OCI-LY7 (cell line): ENCODE results near the gene LPIN3. TPM values are rescaled to one million over a fixed set of nuclear protein-coding genes. Genes with fewer than 3 reads are reported as not detected.
A peak's percentile ranks its signal among the peaks of the same experiment; 100 is the strongest.

ENCODE experiments used
- BruUV-seq: library from RNA; stranded (reverse); fragments of 400-500 nt; replicated peaks from 2 replicates; lab custom pipeline; 2021; lab: Mats Ljungman, UMichigan
- CTCF ChIA-PET: fragments of 300-600 bp; sonication (Branson Sonifier 250); formaldehyde crosslinking; loops from one replicate; lab custom pipeline; 2022; ENCODE audit warnings: antibody characterized with exemption; ENCODE audit not compliant: unreplicated experiment; lab: Charles Lee
- POLR2A ChIA-PET: fragments of 300-600 bp; sonication (Branson Sonifier 250); formaldehyde crosslinking; loops from one replicate; lab custom pipeline; 2022; ENCODE audit warnings: antibody characterized with exemption; lab: Charles Lee
- DNase-seq: peaks from one replicate; pipeline ENCODE4 v3.0.0-alpha.2; 2015; ENCODE audit warnings: low spot score
- H2AFZ ChIP-seq: fragments of 200-600 bp; sonication (generic), shearing (Covaris generic); 2 replicates; pipeline ENCODE4 v1.6.1; 2014; ENCODE audit warnings: mild to moderate bottlenecking, antibody characterized with exemption, low read length, moderate library complexity
- H3K27ac ChIP-seq: fragments of 200-600 bp; sonication (generic); 2 replicates; pipeline ENCODE4 v1.5.1; 2014; ENCODE audit warnings: mixed run types, low read depth, mild to moderate bottlenecking, moderate library complexity, low read length, inconsistent platforms; ENCODE audit not compliant: poor library complexity, severe bottlenecking
- H3K36me3 ChIP-seq: fragments of 200-600 bp; sonication (generic); 2 replicates; pipeline ENCODE4 v1.6.1; 2014; ENCODE audit warnings: mild to moderate bottlenecking, antibody characterized with exemption, low read length, moderate library complexity, mixed read lengths; ENCODE audit not compliant: insufficient read depth
- H3K4me1 ChIP-seq: fragments of 200-600 bp; sonication (generic); 2 replicates; pipeline ENCODE4 v1.5.1; 2014; ENCODE audit warnings: mild to moderate bottlenecking, low read length; ENCODE audit not compliant: insufficient read depth, poor library complexity, severe bottlenecking
- H3K4me2 ChIP-seq: fragments of 200-600 bp; sonication (generic); 2 replicates; pipeline ENCODE4 v1.6.1; 2014; ENCODE audit warnings: mild to moderate bottlenecking, low read length
- H3K4me3 ChIP-seq: fragments of 200-600 bp; sonication (generic); 2 replicates; pipeline ENCODE4 v1.5.1; 2014; ENCODE audit warnings: mild to moderate bottlenecking, low read depth, low read length; ENCODE audit not compliant: poor library complexity, severe bottlenecking
- H3K79me2 ChIP-seq: fragments of 200-600 bp; sonication (generic); 2 replicates; pipeline ENCODE4 v1.6.1; 2016; ENCODE audit warnings: low read depth, mild to moderate bottlenecking, low read length, moderate library complexity, mixed read lengths; ENCODE audit not compliant: insufficient read depth
- H3K9me2 ChIP-seq: fragments of 200-600 bp; sonication (generic); 2 replicates; pipeline ENCODE4 v1.6.1; 2016; ENCODE audit warnings: mild to moderate bottlenecking, low read length, mixed read lengths; ENCODE audit not compliant: insufficient read depth
- H3K9me3 ChIP-seq: fragments of 200-600 bp; sonication (generic); 2 replicates; pipeline ENCODE4 v1.6.1; 2014; ENCODE audit warnings: mild to moderate bottlenecking, mixed run types, low read length, mixed read lengths
- H4K20me1 ChIP-seq: fragments of 200-600 bp; sonication (generic); 2 replicates; pipeline ENCODE4 v1.6.1; 2014; ENCODE audit warnings: mild to moderate bottlenecking, antibody characterized with exemption, low read length, moderate library complexity, mixed read lengths; ENCODE audit not compliant: insufficient read depth
- EZH2phosphoT487 ChIP-seq: fragments of 200-600 bp; sonication (generic); IDR thresholded peaks from 2 replicates; pipeline ENCODE4 v1.6.1; 2018; ENCODE audit warnings: low read depth, borderline replicate concordance, mild to moderate bottlenecking, mixed run types, antibody characterized with exemption, low read length, moderate library complexity, mixed read lengths
- intact Hi-C: fragments of 100-400 bp; cut with micrococcal nuclease; formaldehyde crosslinking; loops from one replicate; pipeline ENCODE4 v1.10.0; 2022; ENCODE audit not compliant: unreplicated experiment
- total RNA-seq, 2 experiments: library from RNA; depleted of rRNA in 1 of 2; stranded (reverse); fragments of >200 nt in 1 of 2; shearing (Covaris generic) in 1 of 2; gene quantifications; 2 replicates each; pipeline ENCODE4 v1.2.3, GENCODE V29; 2014 to 2022
- TF ChIP-seq, protein P1 (sequence below): fragments of 200-600 bp; sonication (generic); conservative IDR thresholded peaks from 2 replicates; pipeline ENCODE4 v1.5.1; 2014; ENCODE audit warnings: mild to moderate bottlenecking, antibody characterized with exemption, low read length, moderate library complexity, mixed read lengths

The LPIN3 gene
- total RNA-seq, 2 experiments from 2014 or later = 0.19 to 2.1 TPM

DNA sequence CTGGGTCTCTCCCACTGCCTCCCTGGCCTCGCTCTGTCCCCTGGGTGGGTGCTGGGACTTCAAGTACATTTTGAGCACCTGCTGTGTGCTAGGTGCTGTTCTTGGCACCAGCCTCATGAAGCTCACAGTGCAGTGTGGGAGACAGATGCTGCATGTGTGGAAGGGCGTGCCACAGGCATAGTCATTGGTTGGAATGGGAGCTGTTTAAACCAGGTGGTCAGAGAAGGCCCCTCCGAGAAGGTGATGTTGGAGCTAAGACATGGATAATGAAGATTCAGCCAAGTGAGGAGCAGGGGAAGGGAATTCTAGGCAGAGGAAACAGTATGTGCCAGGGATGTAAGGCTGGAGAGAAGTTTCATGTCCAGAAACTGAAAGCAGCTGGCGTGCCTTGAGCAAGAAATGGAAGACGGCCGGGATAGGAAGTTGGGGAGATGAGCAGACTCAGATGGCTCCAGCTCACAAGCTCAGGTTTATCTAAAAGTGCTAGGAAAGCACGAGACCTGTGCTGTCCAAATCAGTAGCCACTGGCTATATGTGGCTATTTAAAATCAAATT, 9.9 kb downstream of the LPIN3 start:
- intact Hi-C loops = no loop called here
- Histone ChIP-seq H3K79me2 (no peaks in the 10 kb centered on the region), H3K27ac (no peak overlapping the region), H3K4me2 (no peak overlapping the region), H4K20me1 (no peaks in the 10 kb centered on the region), H2AFZ (no peak overlapping the region), H3K4me1 (no peaks in the 10 kb centered on the region), H3K36me3 (no peaks in the 10 kb centered on the region), H3K9me2 (no peaks in the 10 kb centered on the region), H3K9me3 (no peaks in the 10 kb centered on the region), H3K4me3 (no peak overlapping the region)
- CTCF ChIA-PET = interaction anchor here (0.7 kb wide), 1 partner anchor 12 kb away, joined by 9 read pairs; no protein-coding TSS in a partner anchor
- no TSS peak for BruUV-seq
- TF ChIP-seq EZH2phosphoT487 = no peak
- TF ChIP-seq, protein P1, sequence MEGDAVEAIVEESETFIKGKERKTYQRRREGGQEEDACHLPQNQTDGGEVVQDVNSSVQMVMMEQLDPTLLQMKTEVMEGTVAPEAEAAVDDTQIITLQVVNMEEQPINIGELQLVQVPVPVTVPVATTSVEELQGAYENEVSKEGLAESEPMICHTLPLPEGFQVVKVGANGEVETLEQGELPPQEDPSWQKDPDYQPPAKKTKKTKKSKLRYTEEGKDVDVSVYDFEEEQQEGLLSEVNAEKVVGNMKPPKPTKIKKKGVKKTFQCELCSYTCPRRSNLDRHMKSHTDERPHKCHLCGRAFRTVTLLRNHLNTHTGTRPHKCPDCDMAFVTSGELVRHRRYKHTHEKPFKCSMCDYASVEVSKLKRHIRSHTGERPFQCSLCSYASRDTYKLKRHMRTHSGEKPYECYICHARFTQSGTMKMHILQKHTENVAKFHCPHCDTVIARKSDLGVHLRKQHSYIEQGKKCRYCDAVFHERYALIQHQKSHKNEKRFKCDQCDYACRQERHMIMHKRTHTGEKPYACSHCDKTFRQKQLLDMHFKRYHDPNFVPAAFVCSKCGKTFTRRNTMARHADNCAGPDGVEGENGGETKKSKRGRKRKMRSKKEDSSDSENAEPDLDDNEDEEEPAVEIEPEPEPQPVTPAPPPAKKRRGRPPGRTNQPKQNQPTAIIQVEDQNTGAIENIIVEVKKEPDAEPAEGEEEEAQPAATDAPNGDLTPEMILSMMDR = no peak
- POLR2A ChIA-PET = no interaction called here
- no peak for DNase-seq

DNA sequence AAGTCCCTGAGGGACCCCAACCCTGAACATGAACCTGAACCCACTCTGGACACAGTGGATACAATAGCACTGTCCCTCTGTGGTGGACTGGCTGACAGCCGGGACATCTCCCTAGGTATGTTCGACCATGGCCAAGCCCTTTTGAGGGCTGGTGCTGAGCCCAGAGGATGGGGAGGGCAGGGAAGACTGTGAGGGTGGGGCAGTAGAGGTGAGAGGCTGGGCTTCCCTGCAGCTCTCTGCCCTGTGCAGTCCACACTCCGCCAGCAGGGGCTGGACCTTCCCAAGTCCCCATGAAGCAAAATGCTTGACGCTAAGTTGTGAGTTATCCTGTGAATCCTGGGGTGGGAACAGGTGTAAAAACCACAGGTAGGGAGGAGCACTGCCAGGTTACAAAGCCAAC, 11.5 kb downstream of the LPIN3 start:
- Histone ChIP-seq H3K27ac (no peak overlapping the region), H3K9me2 (no peaks in the 10 kb centered on the region), H3K36me3 (no peaks in the 10 kb centered on the region), H4K20me1 (no peaks in the 10 kb centered on the region), H3K79me2 (no peaks in the 10 kb centered on the region), H3K4me3 (no peak overlapping the region), H3K4me1 (no peaks in the 10 kb centered on the region), H2AFZ (no peak overlapping the region), H3K9me3 (no peaks in the 10 kb centered on the region), H3K4me2 (no peak overlapping the region)
- POLR2A ChIA-PET = no interaction called here
- DNase-seq = no peak
- TF ChIP-seq, protein P1 = no peak
- TF ChIP-seq EZH2phosphoT487 = no peak
- no TSS peak for BruUV-seq
- CTCF ChIA-PET = no interaction called here
- intact Hi-C loops = no loop called here

DNA sequence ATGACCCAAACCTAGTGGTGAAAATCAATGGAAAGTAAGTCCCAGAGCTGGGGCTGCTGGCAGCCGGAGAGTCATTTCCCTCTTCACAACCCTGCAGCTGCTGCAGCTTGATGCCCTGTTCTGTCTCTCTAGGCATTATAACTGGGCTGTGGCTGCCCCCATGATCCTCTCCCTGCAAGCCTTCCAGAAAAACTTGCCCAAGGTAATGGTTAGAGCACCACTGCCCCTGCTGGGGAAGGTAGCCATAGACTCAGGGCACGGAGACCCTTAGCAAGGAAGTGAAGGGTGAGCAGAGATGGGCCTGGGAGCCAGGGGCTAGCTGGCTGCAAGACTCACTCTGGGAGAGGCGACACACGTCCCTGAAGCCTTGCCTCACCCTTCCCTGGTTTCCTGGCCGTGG, 12.0 kb downstream of the LPIN3 start:
- Histone ChIP-seq H2AFZ (no peak overlapping the region), H3K36me3 (no peaks in the 10 kb centered on the region), H3K4me1 (no peaks in the 10 kb centered on the region), H4K20me1 (no peaks in the 10 kb centered on the region), H3K79me2 (no peaks in the 10 kb centered on the region), H3K9me3 (no peaks in the 10 kb centered on the region), H3K4me2 (no peak overlapping the region), H3K9me2 (no peaks in the 10 kb centered on the region), H3K4me3 (no peak overlapping the region), H3K27ac (no peak overlapping the region)
- TF ChIP-seq EZH2phosphoT487 = no peak
- TF ChIP-seq, protein P1 = peak; percentile 39; the same call in 1 of the 2 replicates
- DNase-seq = no peak
- POLR2A ChIA-PET = no interaction called here
- BruUV-seq = no TSS peak
- CTCF ChIA-PET = interaction anchor here (0.6 kb wide), 1 partner anchor 176 kb away, joined by 3 read pairs; no protein-coding TSS in a partner anchor
- intact Hi-C loops = no loop called here
